HG03558 (cell line): ENCODE measurements around the gene SPATA16.
"Not testable (repeated sequence)": the region's sequence is repeated elsewhere in the genome, so short reads cannot be mapped to it uniquely, and the experiment has no call there.

Experiments used
- ATAC-seq: cut with Tn5 transposase; IDR thresholded peaks from one replicate; pipeline ENCODE4 v1.9.1; 2021; ENCODE audit warnings: moderate number of reproducible peaks; ENCODE audit not compliant: unreplicated experiment; ENCODE audit errors: extremely low read depth

Gene SPATA16

DNA sequence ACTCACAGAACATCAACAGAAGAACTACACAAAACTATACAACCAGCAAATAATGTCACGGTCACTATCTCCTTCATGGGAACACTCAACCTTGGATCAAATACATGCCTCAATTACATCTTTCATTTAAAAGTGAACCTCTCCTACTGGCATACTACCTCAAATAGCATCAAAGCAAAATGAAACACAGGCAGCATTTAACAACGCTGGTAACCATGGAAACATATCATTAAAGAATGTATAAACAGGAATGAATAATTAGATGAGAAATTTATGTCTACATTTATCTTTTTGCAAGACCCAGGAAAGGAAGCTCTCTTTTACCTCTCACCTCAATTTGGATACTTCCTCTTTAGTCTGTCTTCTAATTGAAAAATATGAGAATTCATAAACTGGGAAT lies 172.4 kb downstream of the SPATA16 start:
- ATAC-seq = no peak

DNA sequence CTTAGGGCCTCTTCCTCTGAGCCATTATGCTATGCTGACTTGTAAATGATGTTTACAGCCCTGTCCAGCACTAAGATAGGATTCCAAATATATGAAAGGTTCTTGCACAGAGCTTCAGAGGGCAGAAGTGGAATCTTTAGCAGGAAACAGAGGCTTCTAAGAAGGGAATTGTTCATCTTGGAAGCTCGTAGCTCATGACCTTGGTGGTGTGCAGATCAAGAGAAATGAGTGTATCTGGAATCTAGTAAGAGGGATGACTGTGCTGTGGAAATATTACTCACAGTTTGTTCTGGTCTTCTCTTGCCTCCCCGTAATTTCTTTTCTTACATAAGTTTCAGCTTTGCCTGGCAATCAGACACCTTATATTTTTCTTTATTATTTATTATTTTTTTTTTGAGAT lies 175.8 kb downstream of the SPATA16 start:
- ATAC-seq = no peak

DNA sequence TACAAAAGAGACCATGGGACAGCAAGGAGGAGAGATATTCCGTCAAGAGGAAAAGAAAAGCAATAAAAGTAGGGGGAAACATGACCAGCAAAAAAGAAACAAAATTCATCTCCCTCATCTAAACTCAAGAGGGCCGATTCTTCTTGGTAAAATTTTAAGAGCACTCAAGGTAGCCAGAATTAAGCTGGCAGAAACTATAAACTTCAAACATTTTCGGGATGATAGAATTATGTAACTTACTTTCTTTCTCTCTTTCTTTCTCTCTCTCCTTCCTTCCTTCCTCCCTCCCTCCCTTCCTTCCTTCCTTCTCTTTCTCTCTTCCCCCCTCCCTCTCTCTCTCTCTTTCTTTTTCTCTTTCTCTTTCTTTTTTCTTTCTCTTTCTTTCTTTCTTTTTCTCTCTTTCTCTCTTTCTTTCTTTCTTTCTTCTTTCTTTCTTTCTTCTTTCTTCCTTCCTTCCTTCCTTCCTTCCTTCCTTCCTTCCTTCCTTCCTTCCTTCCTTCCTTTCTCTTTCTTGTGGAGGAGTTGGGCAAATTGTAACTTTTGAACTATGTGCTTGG lies 180.3 kb downstream of the SPATA16 start:
- not testable (repeated sequence) for ATAC-seq

DNA sequence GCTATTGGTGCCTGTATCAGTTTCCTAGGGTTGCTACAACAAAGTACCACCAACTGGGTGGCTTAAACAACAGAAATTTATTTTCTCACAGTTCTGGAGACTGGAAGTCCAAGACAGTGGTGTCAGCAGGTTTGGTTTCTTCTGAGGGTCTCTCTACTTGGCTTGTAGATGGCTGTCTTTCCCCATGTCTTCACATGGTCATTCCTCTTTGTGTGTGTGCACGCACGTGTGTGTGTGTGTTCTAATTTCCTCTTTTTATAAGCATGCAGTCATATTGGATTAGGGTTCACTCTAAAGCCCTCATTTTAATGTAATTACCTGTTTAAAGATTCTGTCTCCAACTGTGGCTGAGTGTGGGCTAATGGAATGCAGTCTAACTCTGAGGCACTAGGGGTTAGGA lies 182.5 kb downstream of the SPATA16 start:
- no peak for ATAC-seq

DNA sequence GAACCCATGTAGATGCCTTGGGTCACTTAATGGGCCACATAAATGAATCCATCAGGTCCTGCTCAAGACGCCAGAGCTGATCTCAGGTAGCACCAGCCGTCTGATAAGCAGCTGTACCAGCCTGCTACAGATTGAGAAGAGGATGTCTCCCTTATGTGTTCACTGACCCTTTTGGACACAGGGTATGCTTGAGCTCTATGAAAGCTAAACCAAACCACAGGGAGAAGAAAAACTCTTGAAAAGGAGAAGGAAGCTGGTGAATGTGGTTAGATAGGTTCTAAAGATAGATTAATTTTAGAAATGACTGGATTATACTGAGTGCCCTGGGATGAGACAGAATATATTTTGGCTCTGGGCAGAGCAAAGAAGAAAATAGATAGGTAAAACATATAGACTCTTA lies 187.5 kb downstream of the SPATA16 start:
- ATAC-seq = no peak

DNA sequence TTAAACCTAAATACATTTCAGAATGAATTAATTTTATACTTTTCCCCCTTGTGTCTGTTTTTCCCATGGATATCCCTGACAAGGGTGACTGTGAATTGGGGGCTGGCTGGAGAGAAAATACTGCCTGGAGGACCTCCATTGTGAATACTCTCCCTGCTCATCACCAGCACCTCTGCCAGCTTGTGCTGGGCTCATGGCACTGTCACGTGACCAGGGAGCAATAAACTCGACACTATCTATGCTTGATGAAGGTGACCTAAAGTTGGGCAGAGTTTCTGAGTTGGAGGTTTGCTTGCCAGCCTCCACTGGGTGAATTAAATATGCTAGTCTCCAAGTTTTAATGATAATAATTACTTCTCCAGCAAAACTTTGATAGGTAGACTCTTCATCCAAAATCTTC lies 189.5 kb downstream of the SPATA16 start:
- no peak for ATAC-seq

DNA sequence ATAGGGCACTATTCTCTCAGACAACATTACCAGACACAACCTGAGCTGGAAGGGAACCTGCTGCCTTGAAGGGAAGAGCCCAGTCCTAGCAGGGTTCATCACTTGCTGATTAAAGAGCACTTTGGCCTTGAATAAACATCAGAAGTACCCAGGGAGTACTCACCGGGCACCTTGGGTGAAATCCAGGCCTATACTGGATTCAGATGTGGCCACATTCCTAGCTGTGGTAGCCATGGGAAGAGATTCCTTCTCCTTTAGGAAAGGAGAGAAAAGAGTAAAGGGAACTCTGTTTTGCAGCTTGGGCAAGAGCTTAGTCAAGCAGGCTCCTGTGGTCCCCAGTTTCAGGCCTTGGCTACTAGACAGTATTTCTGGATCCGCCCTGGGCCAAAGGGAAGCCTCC lies 195.0 kb downstream of the SPATA16 start:
- ATAC-seq = no peak

DNA sequence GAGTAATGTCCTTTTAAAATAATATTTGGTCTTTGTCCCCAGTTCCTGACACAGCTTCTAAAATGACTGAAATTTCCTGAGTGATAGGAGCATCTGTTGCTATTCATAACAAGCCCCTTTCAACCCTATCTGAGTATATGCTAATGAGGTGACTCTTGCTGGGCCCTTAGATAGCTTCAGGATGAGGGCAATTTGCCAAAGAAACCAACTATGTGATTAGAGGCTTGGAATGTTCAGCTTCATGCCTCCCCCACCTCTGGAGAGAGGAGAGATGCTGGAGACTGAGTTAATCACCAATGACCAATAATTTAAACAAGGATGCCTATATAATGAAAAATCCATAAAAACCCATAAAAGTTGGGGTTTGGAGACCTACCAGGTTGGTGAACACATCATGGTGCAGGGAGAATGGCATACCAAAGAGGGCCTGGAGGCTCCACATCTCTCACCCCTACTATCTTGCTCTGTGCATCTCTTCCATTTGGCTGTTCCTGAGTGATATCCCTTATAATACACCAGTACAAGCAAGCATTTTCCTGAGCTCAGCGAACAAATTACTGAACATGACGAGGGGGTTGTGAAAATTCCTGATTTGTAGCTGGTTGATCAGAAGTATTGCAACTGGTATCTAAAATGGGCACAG lies 201.3 kb downstream of the SPATA16 start:
- no peak for ATAC-seq

DNA sequence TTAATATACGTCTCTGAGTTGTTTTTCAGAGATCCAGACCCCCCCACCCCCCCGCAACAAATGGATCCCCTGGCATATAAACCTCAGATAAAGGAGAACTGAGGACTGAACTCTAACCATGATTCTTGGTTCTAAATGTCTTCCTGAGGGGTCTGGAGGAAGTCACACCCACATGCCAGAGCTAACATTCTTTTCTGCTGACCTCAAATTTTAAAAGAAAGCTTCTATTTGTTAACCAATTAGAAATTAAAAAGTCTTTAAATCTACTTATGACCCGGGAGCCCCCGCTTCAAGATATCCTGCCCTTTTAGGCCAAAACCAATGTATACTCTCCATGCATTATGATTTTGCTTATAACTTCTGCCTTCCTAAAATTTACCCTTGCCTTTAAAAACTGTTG lies 202.2 kb downstream of the SPATA16 start:
- no peak for ATAC-seq

DNA sequence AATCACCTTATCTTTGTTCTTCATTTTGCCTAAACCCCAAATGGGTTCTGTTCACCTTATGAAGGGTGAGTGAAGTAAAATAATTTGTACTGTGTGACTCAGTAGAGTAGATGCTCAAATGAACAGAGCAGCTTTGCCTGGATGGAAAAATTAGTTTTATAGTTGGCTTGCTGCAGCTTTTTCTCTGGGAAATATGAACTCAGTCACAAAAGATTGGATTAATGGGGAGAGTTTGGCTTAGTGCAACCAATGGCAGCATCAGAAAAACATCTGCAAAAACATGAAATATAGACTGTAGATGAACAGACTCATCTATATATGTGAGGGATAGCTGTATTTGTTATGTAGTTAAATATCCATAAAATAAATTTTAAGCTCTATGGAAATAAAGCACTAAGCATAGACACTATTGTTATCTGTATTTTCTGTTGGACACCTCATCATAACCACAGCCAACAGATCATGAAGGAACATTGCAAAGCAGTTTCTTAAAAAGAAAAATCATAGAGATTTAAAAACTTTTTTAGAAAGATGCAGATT lies 209.2 kb downstream of the SPATA16 start:
- ATAC-seq = no peak

DNA sequence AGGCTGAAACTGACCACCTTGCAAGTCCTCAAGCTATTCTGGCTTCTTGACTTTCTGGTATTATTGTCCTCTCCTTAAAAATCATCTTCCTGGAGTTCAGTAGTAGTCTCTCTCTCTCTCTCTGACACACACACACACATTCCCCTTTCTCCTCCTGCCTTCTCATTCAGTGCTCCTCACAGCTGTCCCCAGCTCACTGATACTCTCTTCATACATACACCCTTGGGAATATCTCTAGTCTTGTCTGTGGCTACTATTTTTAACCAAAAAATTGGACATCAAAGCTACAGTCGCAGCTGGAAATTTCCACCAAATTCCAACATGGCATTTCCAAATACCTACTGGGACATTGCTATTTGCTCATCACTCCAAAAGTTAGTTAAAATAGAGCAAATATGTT lies 211.6 kb downstream of the SPATA16 start:
- ATAC-seq = no peak

DNA sequence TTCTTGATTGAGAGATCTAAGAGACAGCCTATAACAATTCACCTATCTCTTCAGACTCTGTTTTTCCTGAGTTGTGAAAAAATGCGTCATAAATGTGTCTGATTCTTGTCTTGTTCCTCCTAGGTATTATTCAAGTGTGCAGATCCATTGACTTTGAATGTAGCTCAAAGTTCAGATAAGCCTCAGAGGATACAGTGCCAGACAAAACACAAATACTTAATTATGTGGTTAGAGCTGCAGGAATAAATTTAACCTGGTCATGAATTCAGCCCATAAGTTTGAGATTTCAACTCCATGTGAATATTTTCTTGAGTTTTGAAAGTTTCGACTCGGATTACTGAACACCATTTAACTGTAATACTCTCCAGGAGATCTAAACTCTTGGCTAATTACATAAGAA lies 216.5 kb downstream of the SPATA16 start:
- ATAC-seq = no peak

DNA sequence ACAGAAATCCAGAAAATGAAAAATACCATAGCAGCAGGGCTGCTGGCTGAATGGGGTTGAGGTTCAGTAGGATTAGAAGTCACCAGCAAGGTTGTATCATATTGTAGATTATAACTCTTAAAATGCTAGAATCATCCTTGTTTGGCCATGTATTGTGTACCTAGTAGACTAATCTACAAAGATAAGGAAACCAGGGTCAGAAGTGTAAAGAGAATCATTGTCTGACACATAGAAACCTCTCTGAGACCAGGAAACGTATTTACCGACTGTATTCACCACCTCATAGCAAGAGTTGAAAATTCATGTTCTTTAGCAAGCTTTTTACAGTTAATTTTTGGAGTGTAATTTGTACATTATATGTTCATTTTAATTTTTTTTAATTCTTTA lies 221.7 kb downstream of the SPATA16 start:
- ATAC-seq = no peak

DNA sequence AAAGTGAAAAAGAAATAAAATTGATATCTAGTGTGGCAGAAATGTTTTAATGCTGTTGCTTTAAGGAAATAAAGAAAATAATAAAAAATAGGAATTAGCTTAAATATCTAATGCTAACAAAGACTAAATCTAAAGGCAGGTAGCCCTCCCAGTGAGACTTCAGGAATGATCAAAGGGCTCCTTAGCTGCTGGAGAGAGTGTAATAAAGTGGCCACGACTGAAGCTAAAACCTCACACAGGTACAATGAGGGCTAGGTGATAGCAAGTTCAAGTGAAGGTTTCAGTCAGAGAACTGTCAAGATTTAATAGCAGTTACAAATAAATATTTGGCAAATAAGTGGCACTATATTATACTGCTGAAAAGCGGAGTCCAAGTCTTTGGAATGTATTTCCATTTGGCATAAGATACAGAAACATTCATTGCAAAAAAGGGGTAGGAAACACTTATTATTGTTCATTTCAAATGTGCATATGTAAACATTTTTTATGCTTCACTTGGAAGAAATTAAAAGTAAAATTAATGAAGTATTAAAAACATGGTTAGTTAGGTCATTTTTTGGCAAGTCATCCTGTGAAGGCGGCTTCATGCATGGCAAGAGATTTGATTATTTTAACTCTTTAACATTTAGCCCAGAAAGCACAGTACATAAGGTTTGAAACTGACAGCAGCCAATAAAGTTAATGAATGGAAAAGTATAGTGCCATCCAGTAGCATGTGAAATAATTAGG lies 222.3 kb downstream of the SPATA16 start:
- ATAC-seq = no peak

DNA sequence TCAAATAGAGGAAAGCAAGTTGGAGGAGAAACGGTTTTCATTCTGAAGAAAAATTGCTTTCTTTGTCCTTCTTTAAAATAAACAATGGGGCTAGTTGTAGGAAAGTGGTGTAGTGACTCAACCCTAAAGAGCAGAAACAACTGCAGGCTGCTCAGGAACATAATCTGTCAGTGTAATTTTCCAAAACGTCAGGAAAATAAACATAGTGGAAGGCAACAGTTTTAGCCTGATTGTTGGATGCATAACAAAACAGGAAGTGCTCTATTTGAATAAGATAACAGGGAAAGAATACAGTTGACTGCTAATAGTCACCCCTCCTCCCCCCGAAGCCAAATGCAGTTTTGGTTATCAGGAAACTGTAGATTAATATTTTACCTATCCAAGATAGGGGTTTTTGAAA lies 222.9 kb downstream of the SPATA16 start:
- no peak for ATAC-seq

DNA sequence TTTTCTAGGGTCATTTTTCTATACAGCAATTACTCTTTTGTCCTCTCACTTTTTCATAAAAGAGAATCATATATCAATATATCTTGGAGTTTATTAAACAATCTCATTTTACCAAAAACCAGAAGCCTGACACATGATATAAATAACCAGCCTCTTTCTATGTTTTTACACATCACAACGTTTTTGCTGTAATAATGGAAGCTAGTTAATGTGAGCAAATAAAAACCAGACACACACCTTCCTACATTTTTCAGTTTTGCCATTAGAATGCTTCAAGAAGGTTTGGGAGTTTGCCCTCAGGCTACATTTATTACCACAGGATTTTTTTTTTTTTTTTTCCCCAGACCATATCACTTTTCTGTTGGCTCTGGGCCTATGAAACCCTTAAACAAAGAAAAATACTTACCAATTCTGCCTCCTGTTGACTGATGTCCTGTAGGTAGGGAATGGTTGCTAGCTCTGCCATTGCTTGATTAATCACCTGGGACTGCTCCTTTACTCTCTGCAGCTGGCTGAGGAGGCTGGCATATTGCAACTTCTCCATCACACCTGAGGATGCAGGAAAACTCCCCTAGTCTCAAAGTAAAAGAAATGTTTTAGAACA lies 225.0 kb downstream of the SPATA16 start:
- ATAC-seq = no peak

DNA sequence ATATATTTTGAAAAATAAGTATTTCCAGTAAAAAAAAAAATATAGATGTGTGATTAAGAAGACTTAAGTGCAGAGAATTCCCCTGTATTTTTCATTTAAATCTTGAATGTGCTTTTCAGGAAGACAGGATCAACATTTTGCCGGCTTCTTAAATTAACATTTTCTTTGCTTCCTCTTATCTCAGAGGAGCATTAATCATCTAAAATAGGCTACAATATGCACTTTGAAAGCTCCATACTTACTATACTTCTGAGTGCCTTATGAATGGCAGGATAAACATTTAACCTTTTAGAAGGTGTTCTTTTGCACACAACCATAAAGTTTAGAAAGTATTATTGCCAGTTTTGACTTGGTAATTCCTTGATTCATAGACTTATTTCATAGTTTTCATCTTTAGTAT lies 226.2 kb downstream of the SPATA16 start:
- ATAC-seq = no peak

DNA sequence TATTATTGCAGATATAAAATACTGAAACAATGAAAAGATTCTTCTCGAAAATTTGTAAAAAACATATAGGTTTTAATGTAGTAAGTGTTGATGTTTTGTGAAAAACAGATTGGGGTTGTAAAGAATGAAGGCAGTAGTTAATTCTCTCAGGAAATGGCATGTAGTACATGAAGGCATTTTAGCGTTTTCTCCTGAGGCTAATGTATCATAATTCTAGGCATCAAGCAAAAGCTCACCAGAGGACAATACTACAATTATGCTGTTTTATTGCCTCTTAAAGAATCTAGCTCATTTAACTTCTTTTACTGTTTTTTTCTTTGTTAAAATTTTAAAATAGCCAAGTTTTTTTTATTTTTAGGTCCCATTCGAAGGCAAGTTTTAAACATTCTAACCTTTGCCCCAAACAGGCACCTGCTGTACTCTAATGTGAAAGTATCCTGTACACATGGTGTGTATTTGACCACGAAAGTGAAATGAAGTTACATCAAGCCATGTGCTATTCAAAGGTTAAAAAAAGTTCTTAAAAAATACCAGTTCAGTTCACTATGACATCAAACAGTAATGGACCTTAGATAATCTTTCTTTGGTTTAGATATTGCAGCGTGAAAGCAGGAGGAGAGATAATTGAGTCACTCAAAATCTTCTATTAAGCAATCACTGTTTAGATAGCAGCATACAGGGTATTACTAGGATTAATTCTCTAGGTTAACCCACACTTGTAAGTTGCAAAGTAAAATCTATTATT lies 227.0 kb downstream of the SPATA16 start:
- no peak for ATAC-seq

DNA sequence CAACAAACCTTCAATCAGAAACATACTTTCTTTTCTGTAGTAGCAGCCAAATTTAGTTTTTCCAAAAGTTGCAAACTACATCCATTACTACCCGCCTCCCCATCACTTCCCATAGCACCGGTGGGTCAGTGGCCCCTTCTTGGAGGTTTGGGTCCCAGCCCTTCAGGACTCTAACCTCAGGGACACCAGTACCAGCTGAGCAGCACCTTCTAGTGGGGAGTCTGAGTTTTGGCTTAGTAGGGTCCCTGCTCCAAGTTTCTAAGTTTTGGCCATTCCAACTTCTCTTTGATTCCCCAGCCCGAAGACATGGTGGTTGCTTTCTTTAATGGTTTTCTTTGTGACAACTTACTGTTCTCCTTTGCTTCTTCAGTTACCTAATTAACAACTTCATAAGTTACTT lies 229.9 kb downstream of the SPATA16 start:
- ATAC-seq = no peak

DNA sequence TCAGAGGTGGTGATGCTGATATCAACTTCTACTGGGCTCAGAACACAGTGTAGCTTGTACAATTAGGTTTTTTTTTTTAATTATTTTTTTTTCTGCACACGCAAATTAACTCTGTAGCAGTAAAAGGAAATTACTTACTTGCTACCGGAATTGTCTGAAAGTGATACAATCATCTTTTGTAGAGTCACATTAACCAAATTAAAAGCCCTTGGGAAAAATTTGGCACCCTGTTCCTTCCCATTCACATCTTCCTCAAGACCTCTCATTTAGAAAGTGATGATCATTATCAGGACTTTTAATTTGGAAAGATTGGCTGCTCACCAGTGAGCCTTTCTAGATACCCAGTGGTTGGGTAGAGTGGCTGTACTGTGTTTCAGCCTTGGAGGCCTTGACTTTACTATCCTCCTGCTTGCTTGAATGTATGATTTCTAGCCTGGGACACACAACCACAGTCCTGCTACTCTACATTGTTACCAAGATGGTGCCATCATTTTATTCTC lies 232.2 kb downstream of the SPATA16 start:
- no peak for ATAC-seq
